GM12865 (cell line): Measurements from ENCODE around the gene SLC19A1.

Experiments used
- DNase-seq: peaks from one replicate; pipeline ENCODE4 v3.0.0; 2010; ENCODE audit warnings: low read depth
- H3K4me3 ChIP-seq: 2 replicates; pipeline ENCODE4 v1.5.1; 2011; ENCODE audit warnings: mild to moderate bottlenecking, low read depth, low read length, control low read depth
- CTCF ChIP-seq: IDR thresholded peaks from 2 replicates; pipeline ENCODE4 v1.5.1; 2011; ENCODE audit warnings: low read length, control low read depth, low read depth, inconsistent platforms; ENCODE audit not compliant: insufficient read depth; ENCODE audit errors: missing control alignments

SLC19A1 gene

GRCh38 chr21:45576838-45577737 is 34.8 kb upstream of the SLC19A1 start:
- no peak for TF ChIP-seq CTCF
- H3K4me3 ChIP-seq: no peak overlapping the region
- no peak for DNase-seq

DNA sequence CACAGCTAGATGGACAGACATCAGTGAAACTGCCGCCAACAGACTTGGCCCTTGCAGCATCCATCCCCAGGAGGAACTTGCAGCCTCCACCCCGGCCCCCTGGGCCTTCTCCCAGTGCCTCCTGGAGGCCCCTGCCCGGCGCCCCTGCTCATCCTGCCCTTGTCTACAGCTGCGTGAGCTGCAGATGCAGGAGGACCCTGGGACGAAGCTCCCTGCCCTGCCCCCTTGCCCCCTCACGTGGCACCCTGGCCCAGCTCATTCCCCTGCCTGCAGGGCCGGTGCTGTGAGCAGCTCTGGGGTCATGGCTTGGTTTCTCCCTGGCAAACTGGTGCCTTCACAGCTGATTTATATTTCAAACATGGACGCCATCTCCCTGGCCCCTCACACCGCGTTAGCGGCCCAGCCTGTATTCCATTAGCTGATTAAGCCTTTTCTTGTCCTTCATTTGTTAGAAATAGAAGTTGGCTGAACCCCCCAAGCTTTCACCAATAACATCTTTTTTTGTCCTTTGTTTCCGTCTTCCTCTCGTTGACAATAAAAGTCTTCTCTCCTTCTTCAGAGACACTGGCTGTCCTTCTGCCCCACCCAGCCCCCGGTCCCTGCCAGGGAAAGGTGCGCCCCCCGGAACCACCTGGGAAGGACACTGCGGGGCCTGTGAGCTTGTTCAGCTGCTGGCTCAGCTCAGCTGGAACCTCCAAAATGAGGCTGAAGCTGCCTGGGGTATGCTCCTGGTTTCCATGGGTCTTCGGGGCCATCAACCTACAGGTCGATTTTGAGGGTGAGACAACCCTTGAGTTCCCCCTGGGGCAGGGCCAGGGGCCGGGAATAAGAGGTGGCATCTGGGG is 34.0 kb upstream of the SLC19A1 start:
- no peak for DNase-seq
- TF ChIP-seq CTCF: no peak
- no peak overlapping the region for H3K4me3 ChIP-seq

GRCh38 chr21:45575304-45575992 is 33.2 kb upstream of the SLC19A1 start:
- no peak for TF ChIP-seq CTCF
- no peak for DNase-seq
- H3K4me3 ChIP-seq: no peak overlapping the region

- no peak overlapping the region for H3K4me3 ChIP-seq
- no peak for DNase-seq
- no peak for TF ChIP-seq CTCF
Observed at GRCh38 chr21:45574691-45575090, 32.5 kb upstream of the SLC19A1 start.

DNA sequence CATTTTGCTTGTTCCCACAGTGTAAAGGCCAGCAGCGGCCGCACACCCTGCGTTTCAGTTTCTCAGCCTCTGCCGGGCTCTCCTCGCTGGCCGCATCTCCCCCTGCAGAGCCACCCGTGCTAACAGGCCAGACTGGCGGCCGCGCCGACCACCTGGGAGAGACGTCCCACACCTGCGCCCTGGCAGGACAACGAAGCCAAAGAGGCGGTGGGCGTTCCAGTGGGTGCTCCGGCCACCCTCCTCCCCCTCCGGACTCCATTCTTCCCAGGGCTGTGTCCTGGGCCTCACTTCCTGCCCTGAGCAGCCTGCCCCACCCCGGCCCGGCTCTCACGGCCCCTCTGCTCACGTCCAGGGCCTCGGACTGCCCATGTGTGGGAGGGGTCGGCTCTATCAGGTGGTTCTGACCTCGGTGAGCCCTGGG is 31.9 kb upstream of the SLC19A1 start:
- no peak for DNase-seq
- H3K4me3 ChIP-seq: no peak overlapping the region
- no peak for TF ChIP-seq CTCF

- DNase-seq: no peak
- no peak overlapping the region for H3K4me3 ChIP-seq
- TF ChIP-seq CTCF: no peak
Observed at GRCh38 chr21:45573452-45574035, 31.3 kb upstream of the SLC19A1 start.
